HG02943 (cell line): ENCODE measurements around the gene SYCP2.
"Not testable (repeated sequence)": the region's sequence is repeated elsewhere in the genome, so short reads cannot be mapped to it uniquely, and the experiment has no call there.

ENCODE experiments used
- ATAC-seq: cut with Tn5 transposase; IDR thresholded peaks from one replicate; pipeline ENCODE4 v1.9.1; 2021; ENCODE audit warnings: mild to moderate bottlenecking, low read depth, moderate library complexity; ENCODE audit not compliant: unreplicated experiment

The SYCP2 gene

DNA sequence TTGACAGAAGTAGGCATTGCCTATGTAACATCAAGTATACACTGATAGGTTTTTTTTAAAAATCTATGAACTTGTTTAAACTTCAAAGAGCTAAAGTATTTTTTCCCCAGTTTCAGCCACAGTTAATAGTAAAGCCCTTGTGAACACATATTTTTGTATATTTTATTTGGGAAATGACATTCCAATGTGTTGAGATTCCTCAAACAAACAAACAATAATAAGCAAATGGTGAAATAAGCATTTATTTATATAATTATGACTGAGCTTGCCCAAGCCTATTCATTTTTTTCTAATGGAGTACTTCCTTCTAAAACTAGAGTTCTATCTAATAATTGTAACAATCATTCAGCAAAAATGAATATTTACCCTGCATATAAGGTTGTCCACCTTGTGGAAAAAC lies 12.5 kb downstream of the SYCP2 start:
- no peak for ATAC-seq

DNA sequence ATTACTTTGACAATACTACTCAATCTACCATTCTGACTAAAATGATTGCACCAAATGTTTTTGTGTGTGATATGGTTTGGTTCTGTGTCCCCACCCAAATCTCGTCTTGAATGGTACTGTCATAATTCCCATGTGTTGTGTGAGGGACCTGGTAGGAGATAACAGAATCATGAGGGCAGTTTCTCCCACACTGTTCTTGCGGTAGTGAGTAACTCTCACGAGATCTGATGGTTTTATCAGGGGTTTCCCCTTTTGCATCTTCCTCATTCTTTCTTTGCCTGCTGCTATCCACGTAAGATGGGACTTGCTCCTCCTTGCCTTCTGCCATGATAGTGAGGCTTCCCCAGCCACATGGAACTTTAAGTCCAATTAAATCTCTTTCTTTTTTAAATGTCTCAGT lies 20.8 kb downstream of the SYCP2 start:
- no peak for ATAC-seq

GRCh38 chr20:59911041-59911440 lies 22.4 kb downstream of the SYCP2 start:
- no peak for ATAC-seq

DNA sequence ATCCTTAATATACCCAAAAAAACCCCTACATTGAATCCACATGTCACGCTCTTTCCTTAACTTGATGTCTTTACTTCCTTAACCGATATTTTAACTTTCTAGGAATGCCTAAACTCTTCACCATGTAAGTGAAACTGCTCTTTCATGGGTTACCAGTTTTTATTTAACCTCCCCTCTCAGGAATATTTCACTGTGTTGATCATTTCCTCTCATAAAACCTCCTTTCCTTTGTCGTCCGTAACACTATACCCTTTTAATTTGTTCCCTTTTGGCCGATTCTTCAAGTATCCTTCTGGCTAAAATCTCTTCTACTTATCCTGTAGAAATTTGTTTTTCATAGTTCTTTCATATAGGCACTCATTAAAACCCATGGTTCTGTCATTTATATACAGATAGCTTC lies 24.6 kb downstream of the SYCP2 start:
- ATAC-seq: no peak

- no peak for ATAC-seq
These were observed 29.8 kb downstream of the SYCP2 start for GRCh38 chr20:59903621-59904020.

DNA sequence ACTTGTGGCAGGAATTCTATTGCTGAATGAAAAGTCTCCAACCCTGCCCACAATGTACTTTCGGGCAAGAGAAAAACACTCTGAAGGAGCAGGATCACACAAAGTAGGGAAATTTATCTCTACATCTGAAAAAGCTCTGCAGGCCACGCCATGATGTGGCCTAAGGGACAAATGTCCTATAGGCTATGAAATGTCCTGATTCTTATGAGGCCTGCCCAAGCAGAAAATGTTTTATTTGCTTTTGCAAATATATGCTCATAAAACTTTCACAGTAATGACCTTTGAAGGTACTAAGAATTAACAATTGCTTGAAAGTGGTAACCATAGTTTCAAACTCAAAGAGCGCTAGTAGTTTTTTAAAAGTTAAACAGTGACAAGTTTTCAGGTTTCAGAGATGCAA lies 31.0 kb downstream of the SYCP2 start:
- no peak for ATAC-seq

- ATAC-seq: no peak
These were observed 37.5 kb downstream of the SYCP2 start for GRCh38 chr20:59895908-59896307.

- no peak for ATAC-seq
These were observed 41.9 kb downstream of the SYCP2 start for GRCh38 chr20:59891581-59891980.

- not testable (repeated sequence) for ATAC-seq
These were observed 43.4 kb downstream of the SYCP2 start for GRCh38 chr20:59890035-59890434.

DNA sequence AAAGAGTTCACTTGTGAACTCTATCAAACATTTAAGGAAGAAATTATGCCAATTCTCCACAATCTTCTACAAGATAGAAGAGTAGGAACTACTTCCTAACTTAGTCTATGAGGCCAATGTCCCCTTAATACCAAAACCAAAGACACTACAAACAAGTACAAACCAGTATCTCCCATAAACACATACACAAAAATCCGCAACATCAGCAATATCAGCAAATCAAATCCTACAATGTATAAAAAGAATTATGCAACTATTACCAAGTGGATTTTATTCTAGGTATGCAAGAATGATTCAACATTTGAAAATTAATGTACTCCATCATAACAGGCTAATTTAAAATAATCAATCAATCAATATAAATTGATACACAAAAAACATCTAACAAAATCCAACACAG lies 45.4 kb downstream of the SYCP2 start:
- no peak for ATAC-seq

DNA sequence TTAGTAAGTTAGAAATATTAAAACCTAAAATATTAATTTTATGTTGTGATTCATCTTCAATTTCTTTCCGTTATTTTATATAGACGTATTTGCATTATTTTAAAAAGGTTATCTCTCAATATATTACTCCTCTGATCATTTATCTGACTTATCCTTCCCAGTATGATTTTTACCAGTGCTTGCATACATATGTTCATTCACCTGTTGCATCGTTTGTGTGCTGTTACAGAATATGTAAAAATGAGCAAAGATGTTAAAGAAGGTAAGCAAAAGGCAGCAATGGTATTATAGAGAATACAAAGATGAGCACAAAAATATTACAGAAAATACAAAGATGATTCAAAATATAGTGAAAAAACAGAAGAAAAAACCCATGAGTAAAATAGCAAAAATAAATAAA lies 48.9 kb downstream of the SYCP2 start:
- ATAC-seq: no peak

GRCh38 chr20:59880198-59880597 lies 53.2 kb downstream of the SYCP2 start:
- ATAC-seq: no peak

GRCh38 chr20:59873409-59873808 lies 60.0 kb downstream of the SYCP2 start:
- no peak for ATAC-seq

DNA sequence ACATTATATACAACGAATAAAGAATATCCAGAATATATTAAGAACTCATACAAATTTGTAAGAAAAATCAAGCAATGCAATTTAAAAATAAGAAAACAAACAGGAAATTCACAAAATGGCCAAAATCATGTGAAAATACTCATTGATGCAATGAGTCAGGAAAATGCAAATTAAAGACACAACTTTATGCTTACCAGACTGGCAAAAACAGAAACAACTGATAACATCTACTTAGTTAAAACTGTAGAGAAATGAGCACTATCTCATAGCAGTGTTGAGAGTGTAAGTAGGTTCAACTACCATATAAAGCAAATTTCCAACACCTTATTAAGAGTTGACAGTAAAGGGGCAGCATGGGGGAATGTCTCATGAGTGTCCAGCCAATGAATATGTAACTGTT lies 62.3 kb downstream of the SYCP2 start:
- no peak for ATAC-seq

DNA sequence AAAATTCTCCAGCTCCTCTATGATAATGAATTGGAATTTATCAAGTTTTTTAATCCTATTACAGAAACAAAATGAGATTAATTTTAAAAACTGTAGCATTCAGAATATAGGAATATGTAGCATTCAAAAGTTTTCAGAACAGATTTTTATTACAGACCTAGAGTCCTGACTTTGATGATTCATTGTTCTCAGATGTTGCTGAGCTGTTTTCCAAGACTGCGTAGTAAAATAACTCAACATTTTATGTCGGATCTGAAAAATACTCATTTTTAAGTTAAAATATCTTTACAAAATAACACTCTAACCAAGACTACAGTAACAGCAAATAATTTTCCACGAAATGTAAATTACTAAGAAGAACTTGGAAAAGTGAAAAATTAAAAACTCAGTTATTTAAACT lies 67.1 kb downstream of the SYCP2 start:
- ATAC-seq: no peak

DNA sequence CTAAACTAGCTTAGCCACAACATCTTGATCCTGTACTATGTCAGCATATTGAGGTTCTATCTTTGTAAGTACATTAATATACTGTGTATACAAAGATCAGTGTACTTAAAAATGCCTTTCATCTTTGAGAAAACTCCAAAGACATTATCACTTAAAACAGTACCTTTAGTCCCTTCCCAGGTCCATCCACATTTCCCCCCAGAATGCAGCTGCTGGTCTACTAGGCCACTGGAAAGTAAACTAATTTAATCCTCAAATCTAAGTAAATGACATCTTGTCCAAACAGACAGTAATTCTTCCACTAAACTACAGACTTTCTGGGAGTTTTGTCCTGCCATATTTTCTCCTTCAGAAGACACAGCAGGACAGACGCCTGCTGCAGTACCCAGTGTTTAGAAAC lies 68.7 kb downstream of the SYCP2 start:
- ATAC-seq: no peak

GRCh38 chr20:59863058-59863457 lies 70.4 kb downstream of the SYCP2 start:
- no peak for ATAC-seq

DNA sequence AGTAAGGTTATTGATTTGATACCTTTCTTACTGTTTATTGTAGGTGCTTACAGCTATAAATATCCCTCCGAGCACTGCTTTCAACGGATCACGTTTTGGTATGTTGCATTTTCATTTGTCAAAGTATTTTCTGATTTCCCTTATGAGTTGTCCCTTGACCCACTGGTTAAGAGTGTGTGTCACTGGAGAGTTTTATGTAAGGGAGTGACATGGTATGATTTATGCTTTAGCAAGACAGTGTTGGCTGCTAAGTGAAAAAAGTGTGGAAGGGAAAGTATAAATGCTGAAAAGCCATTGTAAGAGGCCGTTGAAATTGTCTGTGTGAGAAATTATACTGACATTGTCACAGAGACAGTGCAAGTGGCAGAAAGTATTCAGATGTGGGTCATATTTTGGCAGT lies 72.0 kb downstream of the SYCP2 start:
- ATAC-seq: no peak

DNA sequence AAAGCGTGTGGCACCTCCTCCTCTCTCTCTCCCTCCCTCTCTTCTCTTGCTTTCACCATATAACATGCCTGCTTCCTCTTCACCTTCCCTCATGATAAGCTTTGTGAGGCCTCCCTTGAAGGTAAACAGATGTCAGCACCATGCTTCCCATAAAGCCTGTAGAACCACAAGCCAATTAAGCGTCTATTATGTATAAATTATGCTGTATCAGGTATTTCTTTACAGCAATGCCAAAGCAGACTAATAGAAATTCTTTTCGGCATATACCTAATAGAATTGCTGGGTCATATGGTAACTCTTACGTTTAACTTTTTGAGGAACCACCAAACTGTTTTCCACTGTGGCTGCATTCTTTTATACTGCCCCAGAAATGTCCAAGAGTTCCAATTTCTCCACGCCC lies 75.0 kb downstream of the SYCP2 start:
- no peak for ATAC-seq

DNA sequence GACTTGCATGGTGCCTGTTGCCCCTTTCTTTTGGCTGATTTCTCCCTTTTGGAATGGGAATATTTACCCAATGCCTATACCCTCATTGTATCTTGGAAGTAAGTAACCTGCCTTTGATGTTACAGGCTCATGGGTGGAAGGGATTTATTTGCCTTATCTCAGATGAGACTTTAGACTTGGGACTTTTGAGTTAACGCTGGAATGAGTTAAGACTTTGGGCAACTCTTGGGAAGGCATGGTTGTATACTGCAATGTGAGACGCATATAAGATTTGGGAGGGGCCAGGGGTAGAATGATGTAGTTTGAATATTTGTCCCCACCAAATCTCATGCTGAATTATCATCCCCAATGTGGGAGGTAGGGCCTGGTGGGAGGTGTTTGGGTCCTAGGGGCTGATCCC lies 75.5 kb downstream of the SYCP2 start:
- no peak for ATAC-seq

GRCh38 chr20:59856941-59857340 lies 76.5 kb downstream of the SYCP2 start:
- ATAC-seq: not testable (repeated sequence)

GRCh38 chr20:59856526-59856925 lies 76.9 kb downstream of the SYCP2 start:
- not testable (repeated sequence) for ATAC-seq

DNA sequence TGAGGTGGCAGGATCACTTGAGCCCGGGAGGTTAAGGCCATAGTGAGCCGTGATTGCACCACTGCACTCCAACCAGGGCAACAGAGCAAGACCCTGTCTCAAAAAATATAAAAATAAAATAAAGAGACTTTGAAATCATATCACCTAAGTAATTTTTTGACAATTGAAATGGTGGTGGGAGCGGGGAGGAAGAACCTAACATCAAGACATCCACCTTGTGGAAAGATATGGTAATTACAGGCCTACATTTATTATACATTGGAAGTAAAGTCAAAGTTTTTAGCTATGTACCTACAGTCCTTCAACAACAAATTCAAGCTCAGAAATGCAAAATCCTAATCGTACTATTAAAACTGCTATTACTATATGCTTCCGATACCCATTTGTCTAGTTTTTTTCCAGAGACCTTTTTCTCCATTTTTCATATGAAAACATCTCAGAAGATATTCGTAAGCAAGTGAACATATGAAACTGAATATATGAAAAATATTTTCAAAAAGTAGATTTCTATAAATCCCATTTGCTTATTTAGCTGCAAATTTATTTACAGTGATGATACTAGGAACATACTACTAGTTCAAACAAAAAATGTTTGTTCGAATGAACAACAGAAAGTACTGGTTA lies 83.3 kb downstream of the SYCP2 start:
- no peak for ATAC-seq
